Effector CD4-positive, alpha-beta T cell (primary cell): ENCODE data around the gene DGKD.

Experiments used
- DNase-seq: peaks from one replicate; pipeline ENCODE4 v3.0.0-alpha.2; 2020

The DGKD gene

GRCh38 chr2:233464056-233464455 is 109.8 kb downstream of the DGKD start:
- DNase-seq = no peak

DNA sequence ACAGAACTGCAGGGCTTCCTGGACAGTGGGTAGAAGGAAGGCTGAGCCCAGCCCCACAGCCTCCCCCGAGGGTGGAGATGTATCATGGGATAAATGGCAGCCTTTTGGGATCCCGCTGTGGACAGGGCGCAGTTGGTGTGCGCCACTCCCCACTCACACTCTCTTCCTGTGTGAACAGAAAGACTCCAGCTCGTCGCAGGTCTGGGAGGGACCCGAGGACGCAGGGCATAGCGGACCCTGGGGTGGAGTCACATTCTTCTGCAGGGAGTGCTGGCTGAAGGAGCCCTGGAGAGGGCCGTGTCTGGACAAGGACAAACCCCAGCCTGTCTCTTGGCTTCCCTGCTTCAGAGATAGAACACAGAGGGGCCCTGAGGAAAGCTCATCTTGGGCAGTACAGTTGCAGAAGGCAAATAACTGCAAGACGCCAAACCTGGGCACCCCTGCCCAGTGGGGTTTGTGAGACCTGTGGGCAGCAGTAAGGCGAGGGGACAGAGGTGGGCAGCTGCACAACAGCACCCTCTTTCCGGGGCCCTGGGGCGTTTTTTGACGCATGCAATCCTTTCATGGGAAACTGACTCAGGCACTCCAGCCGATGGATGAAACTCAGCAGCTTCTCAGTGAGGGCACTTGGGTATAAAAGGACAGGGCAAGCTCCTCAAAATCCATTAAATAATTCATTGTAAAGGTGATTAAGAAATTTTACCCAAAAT is 110.4 kb downstream of the DGKD start:
- no peak for DNase-seq

DNA sequence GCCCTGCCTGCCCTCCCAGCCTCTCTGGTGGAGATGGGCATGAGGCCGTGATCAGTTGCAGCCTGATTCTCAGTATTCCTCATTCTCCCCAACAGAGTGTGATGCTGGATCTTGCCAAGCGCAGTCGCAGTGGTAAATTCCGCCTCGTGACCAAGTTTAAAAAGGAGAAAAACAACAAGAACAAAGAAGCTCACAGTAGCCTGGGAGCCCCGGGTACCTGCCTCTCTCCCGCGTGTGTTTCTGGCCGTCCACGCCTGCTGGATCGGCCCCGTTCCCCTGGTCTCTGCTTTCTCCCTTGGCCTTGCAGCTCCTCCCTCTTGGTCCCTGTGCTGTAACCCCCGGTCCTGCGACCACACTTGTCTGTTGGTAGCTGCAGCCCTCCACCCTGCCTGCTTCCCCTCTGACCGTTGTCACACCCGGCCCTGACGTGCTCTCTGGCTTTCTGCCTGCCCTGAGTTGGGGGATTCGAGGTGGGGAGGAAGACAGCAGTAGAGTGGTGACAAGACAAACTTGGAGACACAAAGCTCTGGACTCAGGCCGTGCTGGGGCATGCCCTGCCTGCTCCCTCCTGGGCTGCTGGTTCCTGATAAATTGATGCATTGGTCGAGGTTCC is 112.8 kb downstream of the DGKD start:
- no peak for DNase-seq

- no peak for DNase-seq
Observed at GRCh38 chr2:233468047-233468740, 113.9 kb downstream of the DGKD start.

DNA sequence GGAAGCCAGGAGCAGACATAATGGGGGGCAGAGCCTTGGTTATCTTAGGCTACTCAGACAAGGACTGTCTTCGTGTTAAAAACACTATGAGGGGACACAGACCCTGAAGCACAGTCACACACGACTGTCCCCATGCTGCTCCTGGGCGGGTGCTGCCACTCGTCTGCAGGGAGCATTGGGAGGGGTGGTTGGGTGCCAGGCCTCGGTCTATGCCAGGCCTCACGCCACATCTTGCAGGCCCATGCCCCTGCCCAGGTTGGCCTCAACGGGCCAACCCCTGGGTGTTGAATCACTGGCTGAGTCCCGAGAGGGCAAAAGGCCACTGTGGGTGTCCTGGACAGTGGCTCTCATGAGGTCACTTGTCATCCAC is 114.4 kb downstream of the DGKD start:
- DNase-seq = no peak

DNA sequence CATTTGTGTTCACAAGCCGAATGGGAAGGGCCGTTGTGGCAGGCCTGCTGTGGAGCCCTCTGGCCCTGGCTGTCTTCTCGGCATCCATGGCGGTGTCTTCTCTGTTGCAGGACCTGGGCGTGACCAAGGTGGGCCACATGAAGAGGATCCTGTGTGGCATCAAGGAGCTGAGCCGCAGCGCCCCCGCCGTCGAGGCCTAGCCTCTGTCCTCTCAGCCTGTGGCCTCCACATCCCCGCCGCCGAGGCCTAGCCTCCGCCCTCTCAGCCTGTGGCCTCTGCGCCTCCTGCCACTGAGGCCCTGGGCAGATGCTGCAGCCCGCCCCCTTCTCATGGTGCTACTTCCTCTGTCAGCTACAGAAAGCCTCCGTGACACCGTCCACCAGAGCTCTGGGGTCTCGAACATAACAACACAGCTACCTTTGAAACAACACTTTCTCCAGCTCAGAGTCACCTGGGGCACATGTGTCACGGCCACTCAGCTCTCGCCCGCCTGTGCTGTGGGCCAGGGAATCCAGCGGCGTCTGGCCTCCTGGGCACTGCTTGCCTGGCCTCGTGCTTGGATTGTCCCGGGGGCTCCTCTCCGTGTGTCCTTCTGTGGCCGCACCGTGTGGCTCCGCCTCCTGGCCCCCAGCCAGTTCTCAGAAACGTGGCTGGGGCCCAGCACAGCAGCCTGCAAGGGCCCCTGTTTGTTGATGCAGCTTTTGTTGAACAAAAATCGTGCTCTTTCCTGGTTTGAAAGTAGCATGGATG is 115.1 kb downstream of the DGKD start:
- DNase-seq = no peak

- no peak for DNase-seq
Observed at GRCh38 chr2:233470011-233470687, 115.9 kb downstream of the DGKD start.

DNA sequence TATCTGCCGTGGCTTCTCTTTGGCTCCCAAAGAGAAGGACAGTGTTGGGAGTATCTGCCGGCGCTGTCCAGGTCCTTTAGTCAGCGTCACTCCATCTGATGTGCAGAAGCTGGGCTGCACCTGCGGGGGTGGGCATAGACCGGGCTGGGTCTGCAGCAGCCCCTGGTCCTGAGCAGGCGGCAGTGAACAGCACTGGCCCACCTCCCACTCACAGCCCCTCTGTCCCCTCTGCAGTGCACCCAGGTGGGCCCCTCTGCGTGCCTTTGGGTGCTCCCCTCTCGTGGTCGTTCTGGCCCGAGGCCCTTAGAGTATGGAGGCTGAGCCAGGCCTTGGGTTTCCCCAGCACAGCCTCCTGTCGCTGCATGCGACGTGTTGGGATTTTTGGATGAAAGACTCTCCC is 116.5 kb downstream of the DGKD start:
- DNase-seq = no peak

DNA sequence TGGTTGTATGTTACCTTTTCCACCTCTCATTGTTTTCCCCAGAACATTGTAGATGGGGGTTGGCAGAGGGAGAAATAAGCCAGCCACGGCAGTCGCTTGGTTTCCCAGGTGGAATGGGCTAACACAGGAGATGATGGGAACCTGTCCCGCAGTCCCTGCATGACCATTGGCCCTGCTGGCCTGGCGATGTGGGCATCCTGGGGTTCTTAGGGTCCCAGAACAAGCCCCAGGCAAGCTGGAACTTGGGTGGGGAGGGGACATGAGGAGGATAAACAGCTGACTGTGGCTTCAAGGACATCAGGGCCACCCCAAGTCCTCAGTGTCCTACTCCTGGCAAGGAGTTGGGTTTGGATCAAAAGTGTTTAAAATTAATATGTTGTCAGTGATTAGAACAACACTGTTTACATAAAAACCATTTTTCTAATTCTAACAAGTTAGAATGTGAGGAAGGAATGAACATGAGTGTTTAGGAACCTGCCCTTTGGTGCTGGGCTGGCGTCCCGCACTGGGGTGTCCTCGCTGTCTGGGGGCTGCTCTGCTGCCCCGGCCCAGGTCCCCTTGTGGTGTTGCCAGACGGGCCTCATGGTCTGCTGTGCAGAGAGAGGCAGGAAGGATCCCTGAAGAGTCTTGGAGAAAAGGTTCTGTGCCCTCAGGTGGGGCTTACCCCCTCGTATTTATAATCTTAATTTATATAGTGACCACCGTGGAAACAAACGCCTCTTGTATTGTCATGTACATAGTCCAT is 117.2 kb downstream of the DGKD start:
- no peak for DNase-seq

DNA sequence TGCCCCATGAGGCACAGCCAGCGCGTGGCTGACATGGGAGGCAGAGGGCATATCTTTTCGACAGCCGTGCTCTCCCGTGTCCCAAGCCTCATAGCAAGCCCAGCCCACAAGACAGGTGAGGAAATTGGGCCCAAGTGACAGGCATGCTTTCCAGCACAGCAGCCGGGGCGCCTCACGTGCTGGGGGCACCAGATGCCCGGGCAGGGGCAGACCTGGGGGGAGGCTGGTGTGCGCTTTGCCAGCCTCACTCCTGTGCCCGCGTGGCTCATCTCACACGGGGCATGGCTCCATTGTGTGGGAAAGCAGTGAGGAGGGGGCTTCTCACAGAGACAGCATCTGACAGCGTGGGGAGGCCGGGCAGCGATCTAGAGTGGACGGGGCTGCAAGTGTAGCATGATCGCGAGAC is 119.1 kb downstream of the DGKD start:
- no peak for DNase-seq

- DNase-seq = no peak
Observed at GRCh38 chr2:233473878-233474277, 119.6 kb downstream of the DGKD start.

DNA sequence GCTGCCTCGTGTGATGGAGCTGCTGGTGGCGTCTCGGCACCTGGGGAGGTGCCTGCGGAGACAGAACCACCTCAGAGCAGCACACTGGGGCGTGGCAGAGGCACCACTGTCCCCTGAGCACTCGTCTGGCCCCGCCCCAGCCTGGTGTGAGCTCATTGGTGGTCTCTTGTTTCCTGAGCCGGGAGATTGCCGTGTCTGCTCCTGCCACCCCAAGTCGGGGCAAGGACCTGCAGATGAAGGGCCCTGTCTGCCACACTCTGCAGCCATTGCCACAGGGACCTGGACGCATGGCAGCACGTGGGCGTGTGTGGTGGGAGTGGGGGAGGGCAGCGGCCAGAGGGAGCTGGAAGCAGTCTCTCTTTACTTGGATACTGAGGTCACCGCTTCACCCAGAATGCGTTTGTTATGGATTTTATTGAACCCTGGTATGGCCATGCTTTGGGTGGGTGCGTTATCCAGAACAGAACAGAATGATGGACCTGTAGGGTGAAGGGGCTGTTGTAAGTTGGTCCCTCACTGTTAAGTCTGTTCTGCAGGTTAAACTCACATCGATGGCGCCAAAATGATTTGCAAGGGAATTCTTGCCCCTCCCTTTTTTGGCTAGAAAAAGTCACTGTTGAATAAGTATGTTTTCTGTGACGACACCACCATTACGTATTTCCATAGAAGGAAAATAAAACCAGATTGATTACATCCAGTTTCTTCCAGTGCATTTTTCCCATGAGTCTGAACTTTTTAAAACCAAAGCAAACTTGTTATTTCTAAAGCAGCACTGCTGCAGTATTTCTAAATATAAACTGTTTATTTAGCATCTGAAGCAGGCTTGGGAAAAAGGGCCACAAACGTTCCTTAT is 120.2 kb downstream of the DGKD start:
- no peak for DNase-seq

GRCh38 chr2:233476063-233476410 is 121.7 kb downstream of the DGKD start:
- no peak for DNase-seq

- DNase-seq = no peak
Observed at GRCh38 chr2:233476651-233477547, 122.6 kb downstream of the DGKD start.

DNA sequence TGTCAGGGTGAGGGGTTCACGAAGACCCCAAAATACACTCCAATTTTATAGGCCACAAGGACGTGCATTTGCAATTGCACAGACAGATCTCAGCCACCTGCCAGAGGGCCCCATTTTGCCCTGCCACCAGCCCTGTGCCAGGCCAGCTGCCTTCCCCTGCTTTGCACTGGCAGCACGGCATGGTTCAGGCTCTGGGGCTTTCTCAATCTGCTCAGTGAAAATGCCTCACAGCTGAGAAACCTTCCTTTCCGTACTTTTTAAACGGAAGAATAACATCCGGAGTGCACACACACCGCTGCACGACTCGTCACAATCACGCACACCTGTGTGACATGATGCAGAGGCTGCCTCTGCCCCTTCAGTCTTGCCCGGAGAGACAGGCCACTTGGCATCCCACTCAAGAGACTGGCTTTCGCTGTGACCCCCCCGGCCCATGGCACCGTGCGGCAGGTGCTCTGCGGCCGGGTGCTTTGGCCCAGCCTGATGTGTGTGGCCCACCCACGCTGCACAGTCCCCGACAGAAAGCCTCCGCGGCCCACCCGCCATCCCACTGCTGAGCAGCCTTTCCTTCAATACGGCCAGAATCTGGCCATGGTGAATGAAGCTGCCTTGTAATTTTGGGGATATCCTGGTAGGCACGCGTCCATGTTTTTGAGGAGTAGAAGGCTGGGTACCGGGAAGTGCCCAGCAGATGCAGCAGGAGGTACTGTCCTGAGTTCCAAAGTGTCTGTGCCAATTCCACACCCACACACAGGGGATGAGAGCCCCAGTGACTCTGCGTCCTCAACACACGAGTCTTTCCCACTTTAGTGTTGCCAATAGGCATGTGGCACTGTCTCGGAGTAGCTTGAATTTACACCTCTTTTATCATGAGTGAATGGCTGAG is 123.5 kb downstream of the DGKD start:
- DNase-seq = no peak

DNA sequence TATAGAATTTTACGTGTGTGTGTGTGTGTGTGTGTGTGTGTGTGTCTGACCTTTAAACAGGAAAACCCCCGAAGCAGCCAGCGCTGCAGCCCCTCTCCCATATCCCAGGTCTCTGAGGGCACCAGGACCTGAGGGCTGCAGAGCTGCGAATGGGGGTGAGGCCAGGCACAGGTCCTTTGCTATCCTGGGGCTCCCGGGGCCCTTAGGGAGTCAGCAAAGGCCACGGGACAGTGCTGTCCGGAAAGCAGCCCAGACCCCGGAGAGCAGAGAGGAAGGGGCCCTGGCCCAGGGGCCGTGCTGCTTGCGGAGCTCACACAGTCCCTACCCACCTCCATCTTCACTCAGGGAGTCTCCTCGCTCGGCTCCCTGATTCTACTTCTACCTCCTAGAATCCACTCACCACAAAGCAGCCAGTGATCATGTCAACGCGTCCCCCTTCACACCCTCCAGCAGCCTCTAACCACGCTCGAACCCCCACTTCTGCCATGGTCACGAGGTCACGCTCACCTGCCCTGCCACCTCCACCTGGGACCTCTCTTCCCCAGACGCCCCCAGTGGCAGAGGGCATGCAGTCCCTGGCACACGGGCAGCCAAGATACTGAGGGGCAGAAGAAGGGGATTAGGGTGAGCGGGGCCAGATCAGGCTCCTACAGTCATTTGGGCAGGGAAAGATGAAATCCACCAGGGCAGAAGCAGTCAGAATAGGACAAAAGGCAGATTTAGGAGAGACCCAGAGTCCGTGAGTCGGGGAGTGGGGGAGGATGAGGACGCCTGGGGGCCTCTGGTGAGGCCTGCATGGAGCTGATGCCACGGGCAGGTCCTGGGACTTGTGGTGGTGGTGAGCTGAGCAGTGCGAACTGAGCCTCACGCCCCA is 125.6 kb downstream of the DGKD start:
- no peak for DNase-seq

DNA sequence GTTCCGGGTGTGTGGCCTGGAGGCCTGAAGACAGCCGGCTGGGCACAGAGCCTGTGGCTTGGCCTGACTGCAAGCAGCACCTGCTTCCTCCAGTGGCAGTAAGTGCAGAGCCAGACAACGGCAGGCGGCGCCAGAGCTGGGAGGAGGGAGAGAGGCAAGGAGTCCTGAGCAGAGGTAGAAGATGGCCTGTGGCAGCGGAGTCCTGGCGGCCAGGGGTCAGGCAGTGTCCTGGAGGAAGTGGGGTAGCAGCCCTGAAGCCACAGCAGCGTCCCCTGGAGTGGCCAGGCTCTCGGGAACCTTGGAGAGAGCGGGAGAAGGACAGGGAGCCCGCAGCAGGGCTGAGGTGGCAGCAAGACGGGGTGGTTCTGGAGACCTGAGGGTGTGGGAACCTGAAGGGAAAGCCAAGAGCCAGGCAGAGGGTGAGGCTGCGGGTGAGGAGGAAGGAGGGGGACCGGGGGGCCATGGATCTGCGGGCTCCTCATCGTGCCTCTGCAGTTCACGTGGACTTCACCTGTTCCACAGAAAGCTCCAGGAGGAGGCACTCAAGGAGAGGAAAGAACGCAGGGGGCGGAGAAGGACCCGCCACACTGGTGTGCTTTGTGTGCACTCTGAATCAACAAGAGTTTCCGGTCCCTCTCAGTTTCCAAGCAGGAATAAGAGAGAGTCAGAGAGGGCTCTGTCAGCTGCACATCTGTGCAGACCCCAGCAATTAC is 126.4 kb downstream of the DGKD start:
- no peak for DNase-seq
